GM18505 (cell line): ENCODE results near the gene MRPS23.

ENCODE experiments used
- ATAC-seq: cut with Tn5 transposase; IDR thresholded peaks from one replicate; pipeline ENCODE4 v1.9.1; 2021; ENCODE audit not compliant: unreplicated experiment
- POLR2A ChIP-seq: IDR thresholded peaks from 4 replicates; pipeline ENCODE4 v1.6.1; 2011; ENCODE audit warnings: borderline replicate concordance; ENCODE audit not compliant: insufficient read depth, insufficient read length; ENCODE audit errors: extremely low read depth

MRPS23 gene

GRCh38 chr17:57849874-57850754, at the start of gene MRPS23:
Gene MRPS23 (minus strand): TSS chr17:57850044. CDS start chr17:57850010, 34 bp downstream.
- ATAC-seq = peak; percentile 93
- peak; percentile 86 for TF ChIP-seq POLR2A

DNA sequence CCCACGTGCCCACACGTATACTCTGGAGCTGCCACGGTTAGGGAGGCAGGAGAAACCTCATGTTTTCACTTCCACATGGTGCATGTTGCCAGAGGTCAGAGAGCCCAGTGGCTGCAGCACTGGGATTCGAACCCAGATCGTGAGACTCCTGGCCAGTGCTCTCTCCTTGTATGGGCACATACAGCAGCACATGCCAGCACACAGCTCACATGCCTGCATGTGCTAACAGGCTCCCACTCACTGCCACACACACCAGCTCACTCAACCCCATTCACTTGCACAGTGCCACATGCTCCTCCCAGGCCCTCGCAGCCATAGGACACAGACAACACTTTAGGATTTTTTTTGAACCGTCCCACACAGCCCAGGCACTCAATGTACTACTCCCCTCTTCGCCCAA, 49.5 kb upstream of the MRPS23 start:
- TF ChIP-seq POLR2A = no peak
- ATAC-seq = no peak

GRCh38 chr17:57898487-57899311, 48.9 kb upstream of the MRPS23 start:
- TF ChIP-seq POLR2A = no peak
- no peak for ATAC-seq

DNA sequence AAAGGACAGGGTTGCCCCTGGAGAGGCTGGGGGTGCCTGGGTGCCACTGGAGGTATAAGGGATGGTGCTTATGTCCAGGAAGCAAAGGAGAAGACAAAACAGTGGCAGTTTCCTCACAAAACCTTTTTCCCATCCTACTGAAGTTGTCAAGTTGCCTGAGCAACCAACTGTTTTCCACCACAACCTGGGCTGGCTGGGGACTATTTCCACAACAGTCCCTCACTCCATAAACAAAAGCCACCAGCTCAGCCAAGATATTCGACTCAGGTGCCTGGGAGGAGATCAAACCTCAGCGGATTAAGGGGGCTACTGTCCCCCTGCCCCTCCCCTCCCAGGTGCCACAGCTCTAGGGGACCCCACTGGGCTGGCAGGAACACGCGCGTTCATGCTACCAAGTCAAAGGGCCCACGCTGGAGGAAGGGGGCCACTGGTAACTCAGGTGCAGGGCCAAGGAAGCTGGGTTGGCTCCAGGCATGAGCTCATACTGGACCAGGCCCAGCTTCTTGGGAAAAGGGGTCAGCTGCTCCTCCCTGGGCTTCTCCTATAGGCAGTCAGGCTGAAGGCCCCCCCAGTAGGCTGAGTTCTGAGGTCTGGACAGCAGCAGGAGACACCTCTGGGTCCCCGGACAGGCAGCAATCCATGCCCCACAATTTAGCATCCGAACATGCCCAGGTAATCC, 45.7 kb upstream of the MRPS23 start:
- no peak for TF ChIP-seq POLR2A
- ATAC-seq = no peak

DNA sequence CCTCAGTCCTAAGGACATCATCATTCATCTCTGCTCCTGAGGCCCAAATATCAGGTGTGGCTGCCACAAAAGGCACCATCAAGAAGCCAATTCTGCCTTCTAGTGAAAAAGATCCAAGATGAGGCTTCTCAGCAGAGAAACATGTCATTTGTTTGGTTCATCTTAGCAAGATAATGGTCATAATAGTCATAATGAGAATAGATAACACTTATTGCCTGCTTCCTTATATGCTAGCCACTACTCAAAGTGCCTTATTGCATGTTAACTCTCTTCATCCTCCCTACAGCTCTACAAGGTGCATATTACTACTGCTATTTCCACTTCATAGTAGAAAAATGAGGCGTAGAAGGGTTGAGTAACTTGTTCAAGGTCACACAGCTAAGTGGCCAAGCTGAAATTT, 45.0 kb upstream of the MRPS23 start:
- ATAC-seq = no peak
- TF ChIP-seq POLR2A = no peak

DNA sequence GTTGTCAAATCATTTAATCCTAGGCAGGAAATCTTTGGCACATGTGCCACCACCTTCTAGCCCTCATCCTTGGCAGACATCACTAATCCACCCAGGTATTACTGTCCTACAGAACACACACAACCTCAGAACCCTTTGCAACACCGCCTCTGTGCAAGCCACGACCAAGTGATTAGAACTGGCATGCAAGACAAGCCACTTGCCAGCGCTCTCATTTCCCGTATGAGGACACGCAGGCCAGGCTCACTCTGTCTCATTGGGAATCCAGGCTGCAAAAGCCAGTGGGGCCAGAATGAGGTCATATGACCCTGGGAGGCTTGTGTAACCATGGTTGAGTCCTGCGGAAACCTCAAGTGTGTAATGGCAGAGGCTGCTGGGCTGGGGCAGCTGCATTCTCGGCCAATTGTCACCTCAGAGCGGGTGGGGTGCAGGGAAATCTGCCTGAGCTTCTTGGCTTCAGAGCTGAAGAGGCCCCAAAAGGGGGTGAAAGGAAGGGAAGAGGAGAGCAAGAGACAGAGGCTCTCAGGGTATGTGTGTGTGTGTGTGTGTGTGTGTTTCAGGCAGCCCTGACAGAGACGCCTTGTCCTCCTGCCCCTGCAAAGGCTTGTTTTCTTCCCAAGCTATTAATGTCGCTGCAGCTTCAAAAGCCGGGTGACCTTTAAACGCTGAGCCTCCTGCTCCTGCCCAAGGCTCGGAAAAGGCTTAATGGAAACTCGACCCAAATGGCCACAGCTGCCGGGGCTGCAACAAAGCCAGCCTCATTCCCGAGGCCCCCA, 43.2 kb upstream of the MRPS23 start:
- peak; percentile 14 for ATAC-seq
- no peak for TF ChIP-seq POLR2A

DNA sequence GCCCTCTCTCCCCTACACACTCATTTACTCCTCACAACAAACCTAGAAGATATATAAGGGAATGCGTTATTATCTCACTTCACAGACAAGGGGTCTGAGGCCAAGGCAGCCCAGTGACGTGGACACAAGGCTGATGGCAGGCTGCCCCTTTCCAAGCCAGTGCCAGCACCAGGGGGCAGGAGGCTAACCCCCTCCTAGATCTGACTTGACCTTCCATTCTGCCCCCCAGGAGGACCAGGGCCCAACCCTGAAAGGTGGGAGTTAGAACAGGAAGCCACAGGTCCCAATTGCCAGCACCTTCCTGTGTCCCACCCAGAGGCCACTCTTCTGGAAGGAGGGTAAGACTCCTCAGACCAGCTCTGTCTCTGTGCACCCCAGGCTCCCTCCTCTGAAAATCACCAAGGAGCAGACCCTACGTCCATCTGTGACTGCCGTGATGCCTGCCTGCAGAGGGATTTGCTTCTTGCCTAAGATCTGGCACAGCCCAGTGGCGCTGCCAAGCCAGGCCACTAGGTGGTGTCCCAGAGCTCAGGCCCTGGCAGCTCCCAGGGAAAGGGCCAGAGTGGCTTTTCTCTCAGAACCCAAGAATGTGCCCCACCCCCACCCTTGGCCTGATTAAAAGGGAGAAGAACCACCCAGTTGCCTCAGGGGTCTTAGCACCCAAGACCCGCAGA, 42.4 kb upstream of the MRPS23 start:
- no peak for TF ChIP-seq POLR2A

DNA sequence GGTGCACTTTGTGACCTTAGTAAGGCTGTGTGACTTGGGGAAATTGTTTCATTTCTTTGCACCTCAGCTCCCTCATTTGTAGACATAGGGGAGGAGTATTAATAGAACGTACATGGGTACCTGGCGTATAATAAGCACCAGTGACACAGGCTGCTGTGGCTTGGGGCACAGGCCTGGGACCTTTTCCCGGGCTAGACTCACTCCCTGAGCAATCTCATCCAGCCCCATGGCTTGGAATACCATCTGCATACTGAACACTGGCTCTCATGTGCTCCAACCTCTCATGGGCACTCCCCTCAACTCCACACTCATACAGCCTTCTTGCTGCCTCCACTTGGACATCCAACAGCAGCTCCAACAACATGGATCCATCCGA, 41.0 kb upstream of the MRPS23 start:
- no peak for TF ChIP-seq POLR2A
- no peak for ATAC-seq

More for the DNA sequence above, 42.4 kb upstream of the MRPS23 start:
- ATAC-seq = peak; percentile 51

- no peak for ATAC-seq
- no peak for TF ChIP-seq POLR2A
Observed at GRCh38 chr17:57889892-57890856, 40.3 kb upstream of the MRPS23 start.

- TF ChIP-seq POLR2A = no peak
- no peak for ATAC-seq
Observed at GRCh38 chr17:57889252-57889651, 39.4 kb upstream of the MRPS23 start.
